ENCODE data around the gene TMEM63C.

Gene TMEM63C, protein sequence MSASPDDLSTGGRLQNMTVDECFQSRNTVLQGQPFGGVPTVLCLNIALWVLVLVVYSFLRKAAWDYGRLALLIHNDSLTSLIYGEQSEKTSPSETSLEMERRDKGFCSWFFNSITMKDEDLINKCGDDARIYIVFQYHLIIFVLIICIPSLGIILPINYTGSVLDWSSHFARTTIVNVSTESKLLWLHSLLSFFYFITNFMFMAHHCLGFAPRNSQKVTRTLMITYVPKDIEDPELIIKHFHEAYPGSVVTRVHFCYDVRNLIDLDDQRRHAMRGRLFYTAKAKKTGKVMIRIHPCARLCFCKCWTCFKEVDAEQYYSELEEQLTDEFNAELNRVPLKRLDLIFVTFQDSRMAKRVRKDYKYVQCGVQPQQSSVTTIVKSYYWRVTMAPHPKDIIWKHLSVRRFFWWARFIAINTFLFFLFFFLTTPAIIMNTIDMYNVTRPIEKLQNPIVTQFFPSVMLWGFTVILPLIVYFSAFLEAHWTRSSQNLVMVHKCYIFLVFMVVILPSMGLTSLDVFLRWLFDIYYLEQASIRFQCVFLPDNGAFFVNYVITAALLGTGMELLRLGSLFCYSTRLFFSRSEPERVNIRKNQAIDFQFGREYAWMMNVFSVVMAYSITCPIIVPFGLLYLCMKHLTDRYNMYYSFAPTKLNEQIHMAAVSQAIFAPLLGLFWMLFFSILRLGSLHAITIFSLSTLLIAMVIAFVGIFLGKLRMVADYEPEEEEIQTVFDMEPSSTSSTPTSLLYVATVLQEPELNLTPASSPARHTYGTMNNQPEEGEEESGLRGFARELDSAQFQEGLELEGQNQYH

GRCh38 chr14:77181603-77182437 is at the start of gene TMEM63C:
TMEM63C (plus strand) TSS chr14:77181798; CDS start chr14:77218814, 37,016 bp downstream.
- peaks cover 2% of the 10 kb centered on the region for H3K36me3 Mint-ChIP-seq (ENCODE audit: insufficient read depth)
- no peaks in the 10 kb centered on the region for H3K9me3 Mint-ChIP-seq
- peak within 1 kb of the TSS; percentile 53 for H3K27ac Mint-ChIP-seq (ENCODE audit: low read depth)
- ATAC-seq (replicated peaks; ENCODE audit: extremely low read depth, poor library complexity, severe bottlenecking) (peak; percentile 77), DNase-seq (ENCODE audit: low spot score in 2 of 2) (peak in 1 of 2 donors; percentile 41)
- H3K4me3 Mint-ChIP-seq: peak within 1 kb of the TSS; percentile 82
- H3K4me1 Mint-ChIP-seq: peaks cover 31% of the 10 kb centered on the region
- peaks cover 15% of the 10 kb centered on the region for H3K27me3 Mint-ChIP-seq

DNA sequence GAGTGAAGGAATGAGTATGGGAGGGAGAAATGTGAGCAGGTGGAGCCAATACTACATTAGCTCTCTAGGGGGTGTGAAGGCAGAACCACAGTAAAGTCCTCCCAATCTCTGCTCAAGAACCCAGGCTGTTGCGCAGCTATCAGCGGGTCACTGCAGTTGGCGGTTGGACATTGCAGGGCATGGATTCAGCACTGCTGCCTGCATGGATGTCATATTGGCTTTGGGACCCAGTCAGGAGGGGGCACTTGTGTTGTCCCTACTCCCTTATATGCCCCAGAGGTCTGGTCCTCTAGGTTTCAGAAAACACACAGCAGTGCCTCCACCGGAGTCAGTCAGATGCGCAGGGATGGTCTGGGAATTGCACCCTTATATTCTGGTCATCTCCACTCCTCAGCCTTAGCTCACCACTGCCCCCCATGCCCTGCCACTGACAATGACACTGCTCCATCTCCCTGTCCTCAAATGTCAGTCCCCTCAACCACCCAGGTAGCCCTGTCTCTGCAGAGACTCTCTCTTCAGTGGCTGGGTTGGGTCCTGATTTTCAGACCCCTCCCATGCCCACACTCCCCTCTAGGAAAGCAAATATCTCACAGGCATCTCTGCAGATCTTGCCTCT is 49.6 kb upstream of the TMEM63C start:
- Mint-ChIP-seq H3K4me1 (peaks cover 11% of the 10 kb centered on the region), H3K9me3 (no peaks in the 10 kb centered on the region), H3K27me3 (peaks cover 97% of the 10 kb centered on the region), H3K27ac (ENCODE audit: low read depth) (no peak overlapping the region), H3K36me3 (ENCODE audit: insufficient read depth) (peaks cover 2% of the 10 kb centered on the region), H3K4me3 (no peak overlapping the region)
- no peak for ATAC-seq (replicated peaks; ENCODE audit: extremely low read depth, poor library complexity, severe bottlenecking)
- DNase-seq (ENCODE audit: low spot score in 2 of 2): no peak

DNA sequence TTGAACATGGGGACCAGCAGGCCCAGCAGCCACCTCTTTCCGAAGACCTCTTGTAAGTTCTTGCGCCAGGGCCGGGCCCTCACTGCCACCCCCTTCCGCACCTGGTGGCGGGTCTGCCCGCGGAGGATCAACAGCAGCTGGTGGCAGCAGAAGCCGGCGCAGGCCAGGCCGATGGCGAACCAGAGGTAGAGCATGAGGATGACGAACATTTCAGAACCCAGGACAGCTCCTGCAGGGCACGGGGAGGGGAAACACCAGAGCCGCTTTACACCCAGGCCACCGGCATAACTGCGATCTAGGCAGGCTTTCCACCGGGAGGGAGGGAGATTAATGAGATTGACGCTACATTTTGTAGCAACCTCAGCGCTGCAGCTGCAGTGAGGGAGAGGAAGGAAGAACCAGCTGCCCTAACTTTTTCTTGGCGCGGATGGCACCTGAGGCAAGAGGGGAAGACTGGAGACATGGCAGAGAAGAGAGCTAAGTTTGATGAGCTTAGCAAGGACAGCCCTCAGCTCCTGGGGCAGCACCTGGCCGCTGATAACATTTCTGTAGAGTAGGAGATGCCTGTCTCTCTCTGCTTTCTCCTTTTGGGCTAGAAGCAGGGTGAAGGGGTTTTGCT is 47.8 kb upstream of the TMEM63C start:
- DNase-seq (ENCODE audit: low spot score in 2 of 2) (peak; percentile 26 to 35), ATAC-seq (replicated peaks; ENCODE audit: extremely low read depth, poor library complexity, severe bottlenecking) (peak; percentile 64)
- Mint-ChIP-seq H3K27me3 (peaks cover 97% of the 10 kb centered on the region), H3K4me1 (peaks cover 16% of the 10 kb centered on the region), H3K27ac (ENCODE audit: low read depth) (no peak overlapping the region), H3K4me3 (no peak overlapping the region), H3K9me3 (no peaks in the 10 kb centered on the region), H3K36me3 (ENCODE audit: insufficient read depth) (peaks cover 2% of the 10 kb centered on the region)

DNA sequence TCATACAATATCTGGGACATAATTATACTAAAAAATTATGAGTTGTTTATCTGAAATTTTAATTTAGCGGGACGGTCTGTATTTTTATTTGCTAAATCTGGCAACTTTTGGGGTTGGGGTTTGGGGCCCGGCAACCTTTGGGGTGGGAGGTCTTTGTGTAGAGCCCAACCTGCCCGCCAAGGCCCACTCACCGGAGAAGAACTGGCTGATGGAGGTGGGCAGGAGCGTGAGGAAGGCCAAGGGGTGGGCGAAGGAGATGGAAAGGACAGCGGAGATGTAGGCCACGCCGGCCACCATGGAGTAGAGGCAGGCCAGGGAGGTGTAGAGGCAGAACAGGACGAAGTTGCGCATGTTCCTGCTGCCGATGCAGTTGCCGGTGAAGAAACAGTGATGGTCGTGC is 42.6 kb upstream of the TMEM63C start:
- peaks cover 90% of the 10 kb centered on the region for H3K27me3 Mint-ChIP-seq
- ATAC-seq (replicated peaks; ENCODE audit: extremely low read depth, poor library complexity, severe bottlenecking): no peak
- H3K4me3 Mint-ChIP-seq: peak overlapping the region; percentile 54

DNA sequence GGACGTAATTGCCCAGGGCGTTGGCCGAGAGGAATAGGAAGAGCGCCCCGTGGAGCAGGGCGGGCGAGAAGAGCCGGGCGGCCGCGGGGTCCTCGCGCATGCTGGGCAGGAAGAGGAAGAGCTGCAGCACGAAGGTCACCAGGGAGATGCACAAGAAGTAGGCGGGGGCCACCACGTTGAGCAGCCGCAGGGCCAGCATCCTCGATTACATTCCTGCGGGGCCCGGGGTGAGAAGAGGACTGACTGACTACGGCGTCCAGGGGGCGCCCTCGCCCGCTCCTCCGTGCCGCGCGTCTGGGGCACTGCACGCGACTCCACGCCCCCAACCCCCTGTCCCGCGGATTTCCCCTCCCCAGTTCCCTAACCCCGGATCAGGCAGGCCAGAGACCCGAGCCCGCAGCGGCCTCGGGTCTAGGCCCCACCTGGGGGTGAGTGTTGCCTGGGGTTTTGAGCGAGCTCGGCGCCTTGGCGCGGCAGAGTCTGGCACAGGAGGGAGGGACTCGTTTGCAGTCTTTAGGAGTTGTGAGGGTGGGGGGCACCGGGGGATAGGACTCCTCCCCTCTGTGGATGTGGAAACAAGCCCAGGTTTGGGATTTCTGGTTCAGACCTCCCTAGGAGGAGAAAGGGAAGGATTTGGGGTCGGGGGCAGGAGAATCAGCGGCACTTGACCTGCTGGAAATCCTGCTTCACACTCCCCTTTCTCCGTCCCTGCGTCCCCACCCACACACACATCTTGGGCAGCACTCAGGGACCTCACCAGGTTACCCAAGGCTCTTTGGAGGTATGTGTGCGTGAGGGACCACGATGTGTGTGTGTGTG is 41.8 kb upstream of the TMEM63C start:
- peaks cover 2% of the 10 kb centered on the region for H3K36me3 Mint-ChIP-seq (ENCODE audit: insufficient read depth)
- no peaks in the 10 kb centered on the region for H3K9me3 Mint-ChIP-seq
- peaks cover 18% of the 10 kb centered on the region for H3K4me1 Mint-ChIP-seq
- ATAC-seq (replicated peaks; ENCODE audit: extremely low read depth, poor library complexity, severe bottlenecking) (peak; percentile 46), DNase-seq (ENCODE audit: low spot score in 2 of 2) (no peak)
- peaks cover 90% of the 10 kb centered on the region for H3K27me3 Mint-ChIP-seq
- peak overlapping the region; percentile 54 for H3K4me3 Mint-ChIP-seq
- H3K27ac Mint-ChIP-seq (ENCODE audit: low read depth): no peak overlapping the region

More for the DNA sequence above, 42.6 kb upstream of the TMEM63C start:
- H3K27ac Mint-ChIP-seq (ENCODE audit: low read depth): no peak overlapping the region
- H3K36me3 Mint-ChIP-seq (ENCODE audit: insufficient read depth): peaks cover 2% of the 10 kb centered on the region
- peaks cover 18% of the 10 kb centered on the region for H3K4me1 Mint-ChIP-seq
- no peak for DNase-seq (ENCODE audit: low spot score in 2 of 2)
- no peaks in the 10 kb centered on the region for H3K9me3 Mint-ChIP-seq

DNA sequence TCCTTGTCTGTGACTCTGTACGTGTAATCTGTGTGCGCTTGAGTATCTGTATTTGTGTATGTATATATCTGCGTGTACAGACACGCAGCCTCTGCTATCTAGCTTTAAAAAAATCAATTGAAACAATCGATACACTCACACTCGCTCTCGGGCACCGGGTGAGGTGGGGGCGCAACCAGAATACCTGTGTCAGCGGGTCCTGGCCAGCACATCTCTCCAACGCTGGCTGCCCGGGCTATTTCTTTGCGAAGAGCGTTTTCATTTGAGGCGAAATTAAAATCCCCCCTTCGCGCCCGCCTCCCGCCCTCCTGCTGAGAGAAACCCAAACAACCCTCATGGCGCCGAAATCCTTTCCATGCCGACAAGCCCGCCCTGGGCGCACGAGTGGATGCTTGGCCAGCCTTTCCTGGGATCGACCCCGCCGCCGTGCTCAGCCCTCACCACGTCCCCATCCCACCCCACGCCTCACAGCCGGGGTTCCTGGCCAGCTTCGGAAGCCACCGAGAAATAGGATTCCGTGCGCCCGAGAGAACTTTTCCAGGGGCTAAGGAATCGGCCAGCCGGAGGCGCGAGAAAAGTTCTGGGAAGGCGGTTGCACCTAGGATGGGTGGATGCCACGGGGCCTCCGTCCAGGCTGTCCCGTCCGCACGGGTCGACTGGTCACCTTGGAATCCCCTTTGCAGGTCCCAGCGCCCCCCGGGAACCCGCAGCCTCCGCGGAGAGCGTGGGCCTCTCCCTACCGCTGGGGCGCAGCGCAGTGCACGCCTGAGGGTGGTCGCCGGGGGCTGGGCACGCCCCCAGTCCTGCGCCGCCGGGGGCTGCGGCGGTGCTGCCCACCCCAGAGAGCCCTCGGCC is 41.0 kb upstream of the TMEM63C start:
- DNase-seq (ENCODE audit: low spot score in 2 of 2): no peak
- ATAC-seq (replicated peaks; ENCODE audit: extremely low read depth, poor library complexity, severe bottlenecking): no peak
- Mint-ChIP-seq H3K27ac (ENCODE audit: low read depth) (no peak overlapping the region), H3K36me3 (ENCODE audit: insufficient read depth) (peaks cover 2% of the 10 kb centered on the region), H3K4me1 (peaks cover 18% of the 10 kb centered on the region), H3K4me3 (peak overlapping the region; percentile 54), H3K27me3 (peaks cover 90% of the 10 kb centered on the region), H3K9me3 (no peaks in the 10 kb centered on the region)

- Mint-ChIP-seq H3K9me3 (no peaks in the 10 kb centered on the region), H3K27me3 (peaks cover 92% of the 10 kb centered on the region), H3K4me1 (peaks cover 18% of the 10 kb centered on the region), H3K4me3 (peak within 1 kb of the TSS; percentile 56), H3K27ac (ENCODE audit: low read depth) (no peak within 1 kb of the TSS), H3K36me3 (ENCODE audit: insufficient read depth) (peaks cover 2% of the 10 kb centered on the region)
- DNase-seq (ENCODE audit: low spot score in 2 of 2): no peak
- no peak for ATAC-seq (replicated peaks; ENCODE audit: extremely low read depth, poor library complexity, severe bottlenecking)
These were observed 40.2 kb upstream of the TMEM63C start, which contains the start of gene ZDHHC22 for GRCh38 chr14:77141214-77142004. ZDHHC22 (minus strand) TSS chr14:77141791; CDS start chr14:77139738, 2,053 bp downstream.

DNA sequence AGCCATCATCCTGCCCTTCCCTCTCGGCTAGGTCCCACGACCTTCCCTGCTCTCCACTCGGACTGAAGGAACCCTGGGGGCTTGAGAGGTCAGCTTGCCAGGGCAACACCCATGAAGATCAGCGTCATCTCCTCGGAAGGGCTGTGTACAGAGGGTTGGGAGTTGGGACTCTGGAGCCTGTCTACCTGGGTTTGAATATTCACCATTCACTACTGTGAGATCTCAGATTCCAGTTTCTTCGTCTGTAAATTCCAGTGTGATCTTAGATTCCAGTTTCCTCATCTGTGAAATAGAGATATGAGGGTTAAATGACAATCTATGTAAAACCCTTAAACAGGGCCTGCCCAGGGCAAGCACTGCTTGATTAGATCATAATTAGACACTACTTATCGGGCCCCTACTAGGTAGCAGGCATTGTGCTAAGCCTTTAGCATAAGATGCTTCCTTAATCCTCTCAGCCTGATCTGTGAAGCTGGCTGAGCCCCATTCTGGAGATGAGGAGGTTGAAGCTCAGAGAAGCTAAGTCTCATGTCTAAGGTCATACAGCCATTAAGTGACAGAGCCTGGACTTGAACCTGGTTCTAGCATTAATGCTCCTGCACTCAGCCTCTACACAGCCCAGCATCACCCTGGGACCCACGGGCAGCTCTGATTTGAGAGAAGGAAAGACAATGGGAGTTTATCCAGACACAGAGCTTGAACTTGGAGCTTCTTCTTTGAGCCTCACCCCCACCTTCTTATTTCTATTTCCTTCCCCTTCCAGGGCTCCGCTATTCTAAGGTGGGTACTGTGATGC is 39.4 kb upstream of the TMEM63C start:
- Mint-ChIP-seq H3K4me3 (peak overlapping the region; percentile 56), H3K4me1 (peaks cover 18% of the 10 kb centered on the region), H3K27me3 (peaks cover 92% of the 10 kb centered on the region), H3K36me3 (ENCODE audit: insufficient read depth) (peaks cover 2% of the 10 kb centered on the region), H3K27ac (ENCODE audit: low read depth) (no peak overlapping the region), H3K9me3 (no peaks in the 10 kb centered on the region)
- no peak for DNase-seq (ENCODE audit: low spot score in 2 of 2)
- ATAC-seq (replicated peaks; ENCODE audit: extremely low read depth, poor library complexity, severe bottlenecking): no peak

GRCh38 chr14:77143071-77143470 is 38.5 kb upstream of the TMEM63C start:
- peaks cover 85% of the 10 kb centered on the region for H3K27me3 Mint-ChIP-seq
- H3K4me3 Mint-ChIP-seq: no peak overlapping the region
- no peak for DNase-seq (ENCODE audit: low spot score in 2 of 2)
- no peak overlapping the region for H3K27ac Mint-ChIP-seq (ENCODE audit: low read depth)
- no peaks in the 10 kb centered on the region for H3K9me3 Mint-ChIP-seq
- ATAC-seq (replicated peaks; ENCODE audit: extremely low read depth, poor library complexity, severe bottlenecking): no peak
- peaks cover 18% of the 10 kb centered on the region for H3K4me1 Mint-ChIP-seq
- peaks cover 2% of the 10 kb centered on the region for H3K36me3 Mint-ChIP-seq (ENCODE audit: insufficient read depth)
